ENCODE measurements around the gene GOSR1.

- no peak for TF ChIP-seq ZNF302 (CRISPR knock-in tag; IDR thresholded peaks at IDR 0.05)
- no peak for TF ChIP-seq CTCF (IDR thresholded peaks at IDR 0.05)
- TF ChIP-seq ESRRA (IDR thresholded peaks at IDR 0.05; ENCODE audit: borderline replicate concordance, low read length): no peak
Measured at GRCh38 chr17:30468465-30468864, 8.7 kb upstream of the GOSR1 start.
